Dendritic cell treated with granulocyte-macrophage colony-stimulating factor and Interleukin-4, amounts not matched to agents 40 ng/mL and 50 ng/mL, for 4 days (primary cell): Measurements from ENCODE around the gene ELAPOR1.
A peak's percentile ranks its signal among the peaks of the same experiment; 100 is the strongest.

ENCODE experiments used
- H3K27ac Mint-ChIP-seq: one replicate; pipeline ENCODE4 v1.8.0; 2022; ENCODE audit warnings: mild to moderate bottlenecking, mixed read lengths
- H3K27me3 Mint-ChIP-seq: one replicate; pipeline ENCODE4 v1.8.0; 2022; ENCODE audit warnings: mild to moderate bottlenecking, mixed read lengths
- H3K36me3 Mint-ChIP-seq: one replicate; pipeline ENCODE4 v1.8.0; 2022; ENCODE audit warnings: low read depth, mixed read lengths
- H3K4me1 Mint-ChIP-seq: one replicate; pipeline ENCODE4 v1.8.0; 2022; ENCODE audit warnings: low read depth, mixed read lengths
- H3K4me3 Mint-ChIP-seq: one replicate; pipeline ENCODE4 v1.8.0; 2022; ENCODE audit warnings: mild to moderate bottlenecking, moderate library complexity, mixed read lengths
- H3K9me3 Mint-ChIP-seq: one replicate; pipeline ENCODE4 v1.8.0; 2022; ENCODE audit warnings: mixed read lengths
- intact Hi-C: fragments of 100-400 bp; cut with micrococcal nuclease; formaldehyde crosslinking; loops from one replicate; pipeline ENCODE4 v1.15.0; 2022

ELAPOR1 gene

GRCh38 chr1:109111386-109112055 lies 2.4 kb upstream of the ELAPOR1 start:
- no peak overlapping the region for H3K27ac Mint-ChIP-seq
- H3K4me3 Mint-ChIP-seq: no peak overlapping the region
- H3K27me3 Mint-ChIP-seq: peaks cover 39% of the 10 kb centered on the region
- no peaks in the 10 kb centered on the region for H3K36me3 Mint-ChIP-seq
- H3K4me1 Mint-ChIP-seq: peaks cover 39% of the 10 kb centered on the region
- H3K9me3 Mint-ChIP-seq: no peaks in the 10 kb centered on the region
- intact Hi-C loops: loop anchor here (1.0 to 10.0 kb wide), 5 partner anchors 11 to 147 kb away; partner anchors contain the start of gene CLCC1

GRCh38 chr1:109112056-109112651 lies 1.8 kb upstream of the ELAPOR1 start:
- Mint-ChIP-seq H3K9me3 (no peaks in the 10 kb centered on the region), H3K27me3 (peaks cover 41% of the 10 kb centered on the region), H3K36me3 (no peaks in the 10 kb centered on the region), H3K27ac (peak overlapping the region; percentile 65), H3K4me3 (no peak overlapping the region), H3K4me1 (peaks cover 39% of the 10 kb centered on the region)
- intact Hi-C loops: loop anchor here (1.0 to 10.0 kb wide), 5 partner anchors 12 to 147 kb away; partner anchors contain the start of gene CLCC1

GRCh38 chr1:109112652-109113285 lies 1.1 kb upstream of the ELAPOR1 start:
- H3K9me3 Mint-ChIP-seq: no peaks in the 10 kb centered on the region
- H3K36me3 Mint-ChIP-seq: no peaks in the 10 kb centered on the region
- H3K4me1 Mint-ChIP-seq: peaks cover 39% of the 10 kb centered on the region
- H3K27me3 Mint-ChIP-seq: peaks cover 40% of the 10 kb centered on the region
- peak overlapping the region; percentile 71 for H3K4me3 Mint-ChIP-seq
- intact Hi-C loops: loop anchor here (1.0 to 10.0 kb wide), 5 partner anchors 12 to 148 kb away; partner anchors contain the start of gene CLCC1
- peak overlapping the region; percentile 65 for H3K27ac Mint-ChIP-seq

- no peaks in the 10 kb centered on the region for H3K9me3 Mint-ChIP-seq
- H3K4me1 Mint-ChIP-seq: peaks cover 39% of the 10 kb centered on the region
- H3K36me3 Mint-ChIP-seq: no peaks in the 10 kb centered on the region
Measured at GRCh38 chr1:109114342-109114674, 393 bp downstream of the ELAPOR1 start.

GRCh38 chr1:109115685-109116084 lies 1.8 kb downstream of the ELAPOR1 start:
- Mint-ChIP-seq H3K36me3 (no peaks in the 10 kb centered on the region), H3K9me3 (no peaks in the 10 kb centered on the region), H3K4me3 (no peak overlapping the region), H3K27me3 (peaks cover 46% of the 10 kb centered on the region), H3K27ac (no peak overlapping the region), H3K4me1 (peaks cover 38% of the 10 kb centered on the region)
- intact Hi-C loops: loop anchor here (10.0 kb wide), 1 partner anchor 151 kb away; the partner anchor contains the start of gene CLCC1

More at GRCh38 chr1:109114342-109114674, 393 bp downstream of the ELAPOR1 start:
- intact Hi-C loops: loop anchor here (5.0 to 10.0 kb wide), 3 partner anchors 78 to 150 kb away; partner anchors contain the start of gene CLCC1
- Mint-ChIP-seq H3K4me3 (no peak overlapping the region), H3K27me3 (peaks cover 50% of the 10 kb centered on the region), H3K27ac (no peak overlapping the region)

GRCh38 chr1:109116286-109116685 lies 2.4 kb downstream of the ELAPOR1 start:
- H3K4me3 Mint-ChIP-seq: no peak overlapping the region
- H3K27me3 Mint-ChIP-seq: peaks cover 46% of the 10 kb centered on the region
- H3K9me3 Mint-ChIP-seq: no peaks in the 10 kb centered on the region
- H3K4me1 Mint-ChIP-seq: peaks cover 33% of the 10 kb centered on the region
- intact Hi-C loops: loop anchor here (10.0 kb wide), 1 partner anchor 151 kb away; the partner anchor contains the start of gene CLCC1
- no peak overlapping the region for H3K27ac Mint-ChIP-seq
- H3K36me3 Mint-ChIP-seq: no peaks in the 10 kb centered on the region

GRCh38 chr1:109118089-109118488 lies 4.2 kb downstream of the ELAPOR1 start:
- H3K27me3 Mint-ChIP-seq: peaks cover 42% of the 10 kb centered on the region
- H3K4me1 Mint-ChIP-seq: peaks cover 15% of the 10 kb centered on the region
- H3K9me3 Mint-ChIP-seq: no peaks in the 10 kb centered on the region
- no peak overlapping the region for H3K27ac Mint-ChIP-seq
- H3K4me3 Mint-ChIP-seq: no peak overlapping the region
- H3K36me3 Mint-ChIP-seq: no peaks in the 10 kb centered on the region
- intact Hi-C loops: loop anchor here (10.0 kb wide), 1 partner anchor 153 kb away; the partner anchor contains the start of gene CLCC1

- Mint-ChIP-seq H3K27ac (no peak overlapping the region), H3K27me3 (peaks cover 23% of the 10 kb centered on the region), H3K9me3 (no peaks in the 10 kb centered on the region), H3K36me3 (no peaks in the 10 kb centered on the region), H3K4me3 (no peak overlapping the region), H3K4me1 (no peaks in the 10 kb centered on the region)
- intact Hi-C loops: no loop called here
Measured at GRCh38 chr1:109120356-109120755, 6.4 kb downstream of the ELAPOR1 start.

- intact Hi-C loops: no loop called here
- H3K9me3 Mint-ChIP-seq: no peaks in the 10 kb centered on the region
- no peak overlapping the region for H3K27ac Mint-ChIP-seq
- H3K27me3 Mint-ChIP-seq: no peaks in the 10 kb centered on the region
- H3K36me3 Mint-ChIP-seq: no peaks in the 10 kb centered on the region
- H3K4me3 Mint-ChIP-seq: no peak overlapping the region
- peaks cover 28% of the 10 kb centered on the region for H3K4me1 Mint-ChIP-seq
Measured at GRCh38 chr1:109131059-109131458, 17.1 kb downstream of the ELAPOR1 start.

- Mint-ChIP-seq H3K36me3 (no peaks in the 10 kb centered on the region), H3K9me3 (no peaks in the 10 kb centered on the region), H3K4me1 (peaks cover 28% of the 10 kb centered on the region), H3K27ac (no peak overlapping the region), H3K27me3 (no peaks in the 10 kb centered on the region), H3K4me3 (no peak overlapping the region)
- intact Hi-C loops: no loop called here
Measured at GRCh38 chr1:109131800-109132199, 17.9 kb downstream of the ELAPOR1 start.

- Mint-ChIP-seq H3K27me3 (no peaks in the 10 kb centered on the region), H3K27ac (peak overlapping the region; percentile 10), H3K9me3 (no peaks in the 10 kb centered on the region), H3K4me3 (no peak overlapping the region), H3K36me3 (no peaks in the 10 kb centered on the region), H3K4me1 (peaks cover 28% of the 10 kb centered on the region)
- intact Hi-C loops: no loop called here
Measured at GRCh38 chr1:109133002-109133706, 19.2 kb downstream of the ELAPOR1 start.

- peaks cover 34% of the 10 kb centered on the region for H3K4me1 Mint-ChIP-seq
- intact Hi-C loops: no loop called here
- H3K27me3 Mint-ChIP-seq: no peaks in the 10 kb centered on the region
- H3K36me3 Mint-ChIP-seq: no peaks in the 10 kb centered on the region
- H3K27ac Mint-ChIP-seq: peak overlapping the region; percentile 59
- H3K9me3 Mint-ChIP-seq: no peaks in the 10 kb centered on the region
- no peak overlapping the region for H3K4me3 Mint-ChIP-seq
Measured at GRCh38 chr1:109133815-109134214, 19.9 kb downstream of the ELAPOR1 start.

- Mint-ChIP-seq H3K36me3 (no peaks in the 10 kb centered on the region), H3K27me3 (no peaks in the 10 kb centered on the region), H3K27ac (peak overlapping the region; percentile 59), H3K4me1 (peaks cover 34% of the 10 kb centered on the region), H3K9me3 (no peaks in the 10 kb centered on the region), H3K4me3 (no peak overlapping the region)
- intact Hi-C loops: no loop called here
Measured at GRCh38 chr1:109134423-109134822, 20.5 kb downstream of the ELAPOR1 start.
